ENCODE measurements around the gene SLC26A2.
A peak's percentile ranks its signal among the peaks of the same experiment; 100 is the strongest.
"Not testable (repeated sequence)": the region's sequence is repeated elsewhere in the genome, so short reads cannot be mapped to it uniquely, and the experiment has no call there.

SLC26A2 gene

GRCh38 chr5:149937610-149938009 lies 22.9 kb upstream of the SLC26A2 start:
- no peak for DNase-seq

GRCh38 chr5:149938279-149938678 lies 22.3 kb upstream of the SLC26A2 start:
- DNase-seq, result no peak

GRCh38 chr5:149938791-149939358 lies 21.7 kb upstream of the SLC26A2 start:
- DNase-seq, result no peak

DNA sequence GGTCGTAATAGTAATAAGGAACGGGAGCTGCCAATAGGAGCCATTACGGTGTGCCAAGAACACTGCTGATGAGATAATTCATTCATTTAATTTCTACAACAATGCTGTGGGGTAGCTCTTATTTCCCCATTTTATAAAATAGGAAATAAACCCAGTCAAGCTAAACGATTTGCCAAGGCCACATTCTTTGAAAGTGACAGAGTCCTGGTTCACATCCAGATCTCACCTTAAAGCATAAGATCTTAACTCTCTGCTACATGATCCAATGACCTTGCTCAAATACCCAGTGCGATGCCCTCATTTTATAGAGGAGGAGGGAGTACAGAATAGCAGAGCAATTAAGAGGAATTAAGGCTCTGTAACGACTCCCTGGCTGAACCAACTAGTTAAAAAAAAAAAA lies 21.0 kb upstream of the SLC26A2 start:
- DNase-seq, result no peak

DNA sequence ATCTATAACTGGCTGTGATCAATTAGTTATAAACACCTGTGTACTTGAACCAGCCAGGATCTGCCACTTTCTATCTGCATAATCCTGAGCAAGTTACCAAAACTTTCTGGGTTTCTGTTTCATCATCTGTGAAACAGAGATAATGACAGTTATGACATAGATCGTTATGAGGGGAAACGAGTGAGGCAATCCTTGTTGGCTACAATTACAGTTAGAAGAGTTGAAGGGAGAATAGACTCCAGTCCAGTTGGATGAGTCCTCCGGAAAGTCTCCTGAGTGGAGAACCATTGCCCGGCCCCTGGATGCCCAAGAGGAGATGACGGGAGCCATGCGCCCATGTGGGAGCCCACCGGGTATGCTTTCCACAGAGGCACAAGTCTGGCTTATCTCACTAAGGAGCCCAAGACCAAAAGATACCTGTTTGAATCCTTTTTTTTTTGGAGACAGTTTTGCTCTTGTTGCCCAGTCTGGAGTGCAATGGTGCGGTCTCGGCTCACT lies 20.4 kb upstream of the SLC26A2 start:
- DNase-seq, result no peak

GRCh38 chr5:149940941-149941644 lies 19.5 kb upstream of the SLC26A2 start:
- DNase-seq, result no peak

DNA sequence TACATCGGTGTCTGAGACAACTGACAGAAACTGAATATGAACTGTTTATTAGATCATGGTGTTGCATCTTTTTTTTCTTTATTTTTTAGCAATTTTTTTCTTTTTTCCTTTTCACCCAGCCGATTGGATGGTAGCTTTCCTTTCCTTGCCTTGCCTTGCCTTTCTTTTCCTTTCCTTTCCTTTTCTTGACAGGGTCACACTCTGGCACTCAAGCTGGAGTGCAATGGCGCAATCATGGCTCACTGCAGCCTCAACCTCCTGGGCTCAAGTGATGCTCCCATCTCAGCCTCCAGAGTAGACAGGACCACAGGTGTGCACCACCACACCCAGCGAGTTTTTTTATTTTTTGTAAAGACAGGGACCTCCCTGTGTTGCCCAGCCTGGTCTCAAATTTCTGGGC lies 18.8 kb upstream of the SLC26A2 start:
- DNase-seq, result no peak

- no peak for DNase-seq
These were observed 18.4 kb upstream of the SLC26A2 start for GRCh38 chr5:149942199-149942598.

DNA sequence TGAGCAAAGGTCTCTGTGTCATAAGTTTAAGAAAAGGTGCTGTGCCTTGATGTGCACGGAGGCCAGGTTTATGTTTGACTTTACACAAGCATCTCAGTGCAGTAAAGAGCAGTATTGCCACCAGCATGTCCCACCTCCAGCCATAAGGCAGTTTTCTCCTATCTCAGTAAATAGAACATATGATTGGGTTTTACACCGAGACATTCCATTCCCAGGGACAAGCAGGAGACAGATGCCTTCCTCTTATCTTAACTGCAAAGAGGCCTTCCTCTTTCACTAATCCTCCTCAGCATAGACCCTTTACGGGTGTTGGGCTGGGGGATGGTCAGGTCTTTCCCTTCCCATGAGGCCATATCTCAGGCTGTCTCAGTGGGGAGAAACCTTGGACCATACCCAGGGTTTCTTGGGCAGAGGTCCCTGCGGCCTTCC lies 17.8 kb upstream of the SLC26A2 start:
- not testable (repeated sequence) for DNase-seq

DNA sequence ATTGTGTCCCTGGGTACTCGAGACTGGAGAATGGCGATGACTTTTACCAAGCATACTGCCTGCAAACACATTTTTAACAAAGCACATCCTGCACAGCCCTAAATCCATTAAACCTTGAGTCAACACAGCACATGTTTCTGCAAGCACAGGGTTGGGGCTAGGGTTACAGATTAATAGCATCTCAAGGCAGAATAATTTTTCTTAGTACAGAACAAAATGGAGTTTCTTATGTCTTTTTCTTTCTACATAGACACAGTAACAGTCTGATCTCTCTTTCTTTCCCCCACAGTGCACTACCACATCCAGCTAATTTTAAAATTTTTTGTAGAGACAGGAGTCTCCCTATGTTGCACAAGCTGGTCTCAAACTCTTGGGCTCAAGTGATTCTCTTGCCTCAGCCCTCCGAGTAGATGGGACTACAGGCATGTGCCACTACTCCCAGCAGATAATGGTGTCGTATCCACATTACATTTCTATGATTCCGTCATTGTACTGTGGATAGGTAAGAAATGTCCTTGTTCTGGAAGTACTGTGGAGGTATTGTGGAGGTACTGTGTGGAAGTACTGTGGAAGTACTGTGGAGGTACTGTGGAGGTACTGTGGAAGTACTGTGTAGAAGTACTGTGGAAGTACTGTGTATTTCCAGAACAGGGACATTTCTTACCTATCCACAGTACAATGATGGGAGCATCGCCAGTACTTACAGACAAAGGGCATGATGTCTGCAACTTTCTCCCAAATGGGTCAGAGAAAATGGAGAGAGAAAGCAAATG lies 17.2 kb upstream of the SLC26A2 start:
- not testable (repeated sequence) for DNase-seq

- DNase-seq, result no peak
These were observed 15.9 kb upstream of the SLC26A2 start, which contains the start of gene PDE6A for GRCh38 chr5:149944666-149945065. Gene PDE6A (minus strand): TSS chr5:149944793. CDS start chr5:149944673, 120 bp downstream.

- no peak for DNase-seq
These were observed 14.4 kb upstream of the SLC26A2 start for GRCh38 chr5:149946118-149946517.

- DNase-seq, result no peak
These were observed 11.6 kb upstream of the SLC26A2 start for GRCh38 chr5:149948993-149949392.

DNA sequence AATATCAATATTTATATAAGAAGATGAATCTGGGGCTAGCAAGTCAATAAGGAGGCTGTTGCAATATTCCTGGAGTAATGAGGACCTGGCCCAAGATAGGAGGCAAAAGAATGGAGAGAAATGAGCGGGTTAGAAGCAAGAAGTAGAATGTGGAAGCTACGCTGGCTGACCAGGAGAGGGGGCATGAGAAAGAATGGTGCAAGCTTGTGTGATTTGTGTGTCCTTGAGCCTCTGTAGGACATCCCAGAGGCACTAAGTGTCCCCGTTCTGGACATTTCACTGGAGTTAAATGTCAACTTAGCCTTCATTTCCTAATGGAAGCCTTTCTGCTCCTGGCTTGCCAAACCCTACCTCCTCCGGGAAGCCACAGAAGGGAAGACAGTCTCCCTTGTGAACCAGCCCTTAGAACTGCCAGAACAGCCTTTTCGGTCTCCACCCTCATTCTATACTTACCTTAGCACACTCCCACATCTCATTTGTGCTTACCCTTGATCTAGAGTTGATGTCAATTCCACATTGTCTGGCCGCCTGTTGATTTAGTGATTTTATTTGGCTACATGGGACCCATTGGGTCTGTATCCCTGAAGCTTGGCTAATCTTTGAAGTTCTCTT lies 9.3 kb upstream of the SLC26A2 start:
- DNase-seq, result no peak

GRCh38 chr5:149953436-149954121 lies 7.0 kb upstream of the SLC26A2 start:
- DNase-seq, result no peak

GRCh38 chr5:149954798-149955197 lies 5.8 kb upstream of the SLC26A2 start:
- no peak for DNase-seq

DNA sequence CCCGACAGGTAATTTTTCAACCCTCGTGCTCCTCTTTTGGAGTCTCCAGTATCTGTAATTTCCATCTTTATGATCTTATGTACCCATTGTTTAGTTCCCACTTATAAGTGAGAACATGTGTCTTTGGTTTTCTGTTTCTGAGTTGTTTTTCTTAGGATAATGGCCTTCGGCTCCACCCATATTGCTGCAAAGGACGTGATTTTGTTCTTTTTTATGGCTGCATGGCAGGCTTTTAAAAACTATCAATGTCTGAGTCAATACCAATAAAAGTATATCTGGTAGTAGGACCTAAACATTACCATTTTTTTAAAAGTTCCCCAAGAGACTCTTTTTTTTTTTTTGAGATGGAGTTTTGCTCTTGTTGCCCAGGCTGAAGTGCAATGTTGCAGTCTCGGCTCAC lies 3.9 kb upstream of the SLC26A2 start:
- DNase-seq, result no peak

GRCh38 chr5:149957855-149958254 lies 2.7 kb upstream of the SLC26A2 start:
- no peak for DNase-seq

DNA sequence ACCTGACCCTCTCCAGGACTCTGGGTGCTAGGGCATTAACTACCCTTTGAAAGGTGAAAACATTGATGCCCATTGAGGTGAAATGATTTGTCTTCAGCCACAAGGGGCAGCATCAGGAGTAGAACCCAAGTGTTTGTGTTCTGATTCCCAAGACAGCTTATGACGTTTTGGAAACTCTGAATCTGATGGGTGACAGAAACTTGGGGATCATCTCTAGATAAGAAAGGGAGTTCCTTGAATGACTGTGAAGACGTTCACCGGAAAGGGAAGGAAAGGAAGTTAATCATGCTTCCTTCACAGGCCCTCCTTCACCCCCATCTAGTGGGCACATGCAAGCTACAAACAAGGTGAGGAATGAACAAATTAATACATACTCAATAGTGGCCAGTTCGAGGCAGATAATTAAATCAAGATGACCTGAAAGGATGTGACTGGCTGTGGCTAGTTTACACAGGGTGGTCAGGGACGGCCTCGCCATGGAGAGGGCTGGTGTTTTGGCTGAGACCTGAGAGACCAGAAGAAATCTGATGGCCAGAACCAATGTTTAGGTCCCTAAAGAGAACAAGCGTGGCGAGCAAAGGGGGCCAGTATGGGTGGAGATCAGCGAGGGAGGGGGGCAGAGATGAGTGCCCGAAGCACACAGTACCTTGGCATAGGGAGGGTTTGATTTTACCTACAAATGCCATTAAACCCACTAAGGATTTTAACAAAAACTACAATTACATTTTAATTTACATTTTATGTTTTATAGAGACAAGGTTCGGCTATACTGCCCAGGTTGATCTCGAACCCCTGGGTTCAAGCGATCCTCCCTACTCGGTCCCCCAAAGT lies 937 bp upstream of the SLC26A2 start:
- DNase-seq, result peak; percentile 4

DNA sequence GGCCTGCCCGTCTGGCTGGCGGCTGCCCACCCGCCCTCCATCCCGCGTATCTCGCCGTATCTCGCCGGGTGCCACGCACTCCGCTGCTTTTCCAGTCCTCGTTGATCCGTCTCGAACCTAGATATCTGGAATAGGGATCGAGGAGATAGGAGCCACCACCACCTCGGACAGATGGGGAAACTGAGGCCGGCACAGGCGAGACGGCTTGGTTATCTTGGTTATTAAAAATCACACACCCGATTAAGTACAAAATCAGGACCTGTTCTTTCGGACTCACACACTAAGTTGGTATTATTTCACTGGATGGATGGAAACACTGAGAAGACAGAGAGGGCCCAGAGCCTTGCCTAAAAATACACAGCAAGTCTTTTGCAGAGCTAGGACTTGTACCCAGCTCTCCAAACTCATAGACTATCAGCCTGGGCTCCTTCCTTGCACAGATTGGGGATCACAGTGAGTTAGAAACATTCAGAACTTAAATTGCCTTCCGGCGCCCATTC lies 678 bp downstream of the SLC26A2 start:
- no peak for DNase-seq

GRCh38 chr5:149961957-149962409 lies 1.4 kb downstream of the SLC26A2 start:
- peak; percentile 18 for DNase-seq

All from GDM1 (cell line).